SK-N-MC (cell line): Measurements from ENCODE around the gene HOXD4.

Experiments
- DNase-seq: peaks from one replicate; pipeline ENCODE4 v3.0.0-alpha.2; 2011; ENCODE audit warnings: low read depth, low spot score
- H3K27ac ChIP-seq: fragments of 200-600 bp; sonication (generic); 2 replicates; pipeline ENCODE4 v1.5.1; 2016; ENCODE audit warnings: mixed run types
- H3K36me3 ChIP-seq: fragments of 200-600 bp; sonication (generic); 2 replicates; pipeline ENCODE4 v1.6.1; 2017; ENCODE audit warnings: antibody characterized with exemption, low read length, mixed read lengths; ENCODE audit not compliant: insufficient read depth
- H3K4me3 ChIP-seq: fragments of 200-600 bp; sonication (generic); 2 replicates; pipeline ENCODE4 v1.5.1; 2016
- H3K9ac ChIP-seq: fragments of 200-600 bp; sonication (generic); 2 replicates; pipeline ENCODE4 v1.8.0; 2017; ENCODE audit warnings: mixed run types, mixed read lengths; ENCODE audit not compliant: insufficient read length
- H3K9me3 ChIP-seq: fragments of 200-600 bp; sonication (generic); 2 replicates; pipeline ENCODE4 v1.6.1; 2017; ENCODE audit warnings: low read depth, mild to moderate bottlenecking, antibody characterized with exemption, low read length, moderate library complexity, mixed read lengths
- EZH2 ChIP-seq: fragments of 200-600 bp; sonication (generic); IDR thresholded peaks from one replicate; pipeline ENCODE4 v1.6.1; 2017; ENCODE audit warnings: antibody characterized with exemption
- FOXP2 ChIP-seq: optimal IDR thresholded peaks from 2 replicates; pipeline ENCODE3; 2011; ENCODE audit warnings: mild to moderate bottlenecking, moderate library complexity; ENCODE audit not compliant: insufficient read depth; ENCODE audit errors: extremely low read length, control extremely low read depth
- POLR2AphosphoS5 ChIP-seq: IDR thresholded peaks from 2 replicates; pipeline ENCODE4 v1.6.1; 2012; ENCODE audit warnings: mild to moderate bottlenecking, low read depth, low read length, borderline replicate concordance

The HOXD4 gene

GRCh38 chr2:176105730-176106580 lies 45.4 kb upstream of the HOXD4 start:
- Histone ChIP-seq H3K9ac (peak overlapping the region; percentile 89), H3K27ac (peak overlapping the region; percentile 96), H3K4me3 (peak overlapping the region; percentile 96), H3K9me3 (no peaks in the 10 kb centered on the region), H3K36me3 (peaks cover 22% of the 10 kb centered on the region)
- TF ChIP-seq EZH2 (no peak), FOXP2 (no peak), POLR2AphosphoS5 (no peak)
- no peak for DNase-seq

GRCh38 chr2:176106581-176107539 lies 44.5 kb upstream of the HOXD4 start, which contains the start of gene HOXD11:
Gene HOXD11, plus strand, starts transcription at chr2:176107280. Its CDS starts 76 bp downstream, at chr2:176107356.
- H3K27ac ChIP-seq = peak within 1 kb of the TSS; percentile 96
- H3K4me3 ChIP-seq = peak within 1 kb of the TSS; percentile 96
- peaks cover 31% of the 10 kb centered on the region for H3K36me3 ChIP-seq
- peak within 1 kb of the TSS; percentile 89 for H3K9ac ChIP-seq
- H3K9me3 ChIP-seq = no peaks in the 10 kb centered on the region
- DNase-seq = no peak
- TF ChIP-seq FOXP2 = no peak
- peak; percentile 55 for TF ChIP-seq POLR2AphosphoS5
- TF ChIP-seq EZH2 = no peak

GRCh38 chr2:176107731-176108181 lies 43.6 kb upstream of the HOXD4 start:
- Histone ChIP-seq H3K27ac (no peak overlapping the region), H3K9ac (peak overlapping the region; percentile 70), H3K9me3 (no peaks in the 10 kb centered on the region), H3K4me3 (peak overlapping the region; percentile 81), H3K36me3 (peaks cover 40% of the 10 kb centered on the region)
- DNase-seq = no peak
- no peak for TF ChIP-seq POLR2AphosphoS5
- TF ChIP-seq FOXP2 = no peak
- TF ChIP-seq EZH2 = no peak

GRCh38 chr2:176109192-176109901 lies 42.0 kb upstream of the HOXD4 start:
- Histone ChIP-seq H3K9me3 (no peaks in the 10 kb centered on the region), H3K27ac (peak overlapping the region; percentile 46; the same call in 1 of the 2 replicates), H3K36me3 (peaks cover 56% of the 10 kb centered on the region), H3K4me3 (peak overlapping the region; percentile 81), H3K9ac (peak overlapping the region; percentile 55)
- no peak for TF ChIP-seq EZH2
- no peak for TF ChIP-seq FOXP2
- no peak for TF ChIP-seq POLR2AphosphoS5
- no peak for DNase-seq

GRCh38 chr2:176109946-176110345 lies 41.4 kb upstream of the HOXD4 start:
- peak overlapping the region; percentile 55 for H3K9ac ChIP-seq
- peaks cover 62% of the 10 kb centered on the region for H3K36me3 ChIP-seq
- H3K4me3 ChIP-seq = peak overlapping the region; percentile 81
- no peak for TF ChIP-seq FOXP2
- no peak for TF ChIP-seq EZH2
- no peak for TF ChIP-seq POLR2AphosphoS5
- H3K9me3 ChIP-seq = no peaks in the 10 kb centered on the region
- peak overlapping the region; percentile 0; the same call in 1 of the 2 replicates for H3K27ac ChIP-seq
- DNase-seq = no peak

- Histone ChIP-seq H3K4me3 (peak overlapping the region; percentile 81), H3K27ac (peak overlapping the region; percentile 0; the same call in 1 of the 2 replicates), H3K9ac (no peak overlapping the region), H3K36me3 (peaks cover 62% of the 10 kb centered on the region), H3K9me3 (no peaks in the 10 kb centered on the region)
- TF ChIP-seq POLR2AphosphoS5 = no peak
- TF ChIP-seq FOXP2 = no peak
- no peak for TF ChIP-seq EZH2
- DNase-seq = no peak
Observed at GRCh38 chr2:176110415-176111308, 40.7 kb upstream of the HOXD4 start.

GRCh38 chr2:176111309-176111663 lies 40.1 kb upstream of the HOXD4 start:
- Histone ChIP-seq H3K27ac (no peak overlapping the region), H3K9ac (no peak overlapping the region), H3K9me3 (no peaks in the 10 kb centered on the region), H3K4me3 (no peak overlapping the region; the same call in 1 of the 2 replicates), H3K36me3 (peaks cover 69% of the 10 kb centered on the region)
- no peak for DNase-seq
- TF ChIP-seq FOXP2 (no peak), POLR2AphosphoS5 (no peak), EZH2 (no peak)
